HepG2 (cell line): ENCODE results near the gene TPD52L2. TPM values are rescaled to one million over a fixed set of nuclear protein-coding genes. Genes with fewer than 3 reads are reported as not detected.
A peak's percentile ranks its signal among the peaks of the same experiment; 100 is the strongest.

ENCODE experiments used
- CHD2 ChIP-seq: IDR thresholded peaks from 2 replicates; pipeline ENCODE4 v1.6.1; 2011; ENCODE audit warnings: low read depth, low read length, improper control_type of control experiment
- ELF3 ChIP-seq: IDR thresholded peaks from 2 replicates; pipeline ENCODE4 v1.6.1; 2016; ENCODE audit warnings: missing genetic modification reagents, missing compliant biosample characterization
- GABPA ChIP-seq, 2 experiments: IDR thresholded peaks; 2 replicates each; pipeline ENCODE4 v1.6.1; 2011 to 2016; ENCODE audit warnings: low read depth in 2 of 2, low read length in 1 of 2, missing biosample characterization in 1 of 2, missing genetic modification characterization in 1 of 2
- GTF2F1 ChIP-seq: fragments of 150-350 bp; IDR thresholded peaks from 2 replicates; pipeline ENCODE4 v1.6.1; 2014; ENCODE audit warnings: low read length
- HIVEP1 ChIP-seq: sonication (generic); formaldehyde crosslinking; IDR thresholded peaks from 2 replicates; pipeline ENCODE4 v1.4.0; 2020; ENCODE audit warnings: mild to moderate bottlenecking, missing genetic modification reagents
- PAXIP1 ChIP-seq: sonication (generic); formaldehyde crosslinking; conservative IDR thresholded peaks from 2 replicates; pipeline ENCODE4 v1.4.0; 2020; ENCODE audit warnings: mild to moderate bottlenecking, missing genetic modification reagents, moderate library complexity
- RBAK ChIP-seq: sonication (generic); formaldehyde crosslinking; IDR thresholded peaks from 2 replicates; pipeline ENCODE4 v1.5.1; 2020; ENCODE audit warnings: mild to moderate bottlenecking, missing genetic modification reagents
- SALL2 ChIP-seq: sonication (generic); formaldehyde crosslinking; IDR thresholded peaks from 2 replicates; pipeline ENCODE4 v1.8.1; 2023; ENCODE audit warnings: mild to moderate bottlenecking, missing genetic modification reagents, inconsistent platforms
- SKI ChIP-seq: fragments of 450-650 bp; IDR thresholded peaks from one replicate; pipeline ENCODE4 v1.6.1; 2018; ENCODE audit warnings: mild to moderate bottlenecking; ENCODE audit not compliant: partially characterized antibody
- SP140L ChIP-seq: sonication (generic); formaldehyde crosslinking; IDR thresholded peaks from 2 replicates; pipeline ENCODE4 v1.4.0; 2020; ENCODE audit warnings: missing genetic modification reagents, borderline replicate concordance
- TBX3 ChIP-seq: fragments of 450-650 bp; IDR thresholded peaks from 2 replicates; pipeline ENCODE4 v1.6.1; 2017; ENCODE audit warnings: antibody characterized with exemption, mild to moderate bottlenecking, inconsistent platforms, borderline replicate concordance
- ZSCAN30 ChIP-seq: sonication (generic); formaldehyde crosslinking; IDR thresholded peaks from 2 replicates; pipeline ENCODE4 v1.5.0; 2020; ENCODE audit warnings: mild to moderate bottlenecking, missing genetic modification reagents
- polyA plus RNA-seq, 8 experiments: library from polyadenylated mRNA; depleted of rRNA in 3 of 8; stranded (reverse) in 7 of 8; unstranded in 1 of 8; fragments of >200 nt; fragmentation: Illumina TruSeq in 4 of 8; extraction: Trizol in 4 of 8; gene quantifications; 2 replicates each; pipeline versions ENCODE4 v1.2.1 to v1.2.3, GENCODE V29; 2011 to 2016; ENCODE audit warnings: low read depth in 4 of 8, missing spikeins in 1 of 8, mixed read lengths in 1 of 8; ENCODE audit not compliant: insufficient read depth in 1 of 8
- total RNA-seq, 5 experiments: library from RNA; depleted of rRNA; stranded (reverse); fragments of >200 nt; fragmentation: Illumina TruSeq; extraction: Trizol; gene quantifications; 2 replicates each; pipeline ENCODE4 v1.2.3, GENCODE V29; 2016; ENCODE audit warnings: low read depth in 1 of 5
- TF ChIP-seq, protein P1 (sequence below): sonication (generic); formaldehyde crosslinking; IDR thresholded peaks from 2 replicates; pipeline ENCODE4 v1.5.1; 2020; ENCODE audit warnings: missing genetic modification reagents, mild to moderate bottlenecking, borderline replicate concordance
- TF ChIP-seq, protein P2 (sequence below): fragments of 450-650 bp; IDR thresholded peaks from 2 replicates; pipeline ENCODE4 v1.6.1; 2016

The TPD52L2 gene
- total and polyA plus RNA-seq, 2 of the 13 experiments (the other 11 are each of a cell fraction or from before 2014, with no cell fraction given) = 156 to 184 TPM

GRCh38 chr20:63863798-63864544, 1.1 kb upstream of the TPD52L2 start (continued):
- no peak; the same call in 1 of the 2 replicates for TF ChIP-seq TBX3
- no peak for TF ChIP-seq SP140L (CRISPR knock-in tag)
- TF ChIP-seq, protein P1, sequence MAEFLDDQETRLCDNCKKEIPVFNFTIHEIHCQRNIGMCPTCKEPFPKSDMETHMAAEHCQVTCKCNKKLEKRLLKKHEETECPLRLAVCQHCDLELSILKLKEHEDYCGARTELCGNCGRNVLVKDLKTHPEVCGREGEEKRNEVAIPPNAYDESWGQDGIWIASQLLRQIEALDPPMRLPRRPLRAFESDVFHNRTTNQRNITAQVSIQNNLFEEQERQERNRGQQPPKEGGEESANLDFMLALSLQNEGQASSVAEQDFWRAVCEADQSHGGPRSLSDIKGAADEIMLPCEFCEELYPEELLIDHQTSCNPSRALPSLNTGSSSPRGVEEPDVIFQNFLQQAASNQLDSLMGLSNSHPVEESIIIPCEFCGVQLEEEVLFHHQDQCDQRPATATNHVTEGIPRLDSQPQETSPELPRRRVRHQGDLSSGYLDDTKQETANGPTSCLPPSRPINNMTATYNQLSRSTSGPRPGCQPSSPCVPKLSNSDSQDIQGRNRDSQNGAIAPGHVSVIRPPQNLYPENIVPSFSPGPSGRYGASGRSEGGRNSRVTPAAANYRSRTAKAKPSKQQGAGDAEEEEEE = peak; percentile 94
- no peak for TF ChIP-seq CHD2
- no peak for TF ChIP-seq GABPA (IDR thresholded peaks at IDR 0.05; ENCODE audit: low read depth, low read length)
- TF ChIP-seq GABPA (CRISPR knock-in tag; IDR thresholded peaks at IDR 0.05; ENCODE audit: low read depth) = peak; percentile 87
- no peak; the same call in 1 of the 2 replicates for TF ChIP-seq PAXIP1
- TF ChIP-seq, protein P2, sequence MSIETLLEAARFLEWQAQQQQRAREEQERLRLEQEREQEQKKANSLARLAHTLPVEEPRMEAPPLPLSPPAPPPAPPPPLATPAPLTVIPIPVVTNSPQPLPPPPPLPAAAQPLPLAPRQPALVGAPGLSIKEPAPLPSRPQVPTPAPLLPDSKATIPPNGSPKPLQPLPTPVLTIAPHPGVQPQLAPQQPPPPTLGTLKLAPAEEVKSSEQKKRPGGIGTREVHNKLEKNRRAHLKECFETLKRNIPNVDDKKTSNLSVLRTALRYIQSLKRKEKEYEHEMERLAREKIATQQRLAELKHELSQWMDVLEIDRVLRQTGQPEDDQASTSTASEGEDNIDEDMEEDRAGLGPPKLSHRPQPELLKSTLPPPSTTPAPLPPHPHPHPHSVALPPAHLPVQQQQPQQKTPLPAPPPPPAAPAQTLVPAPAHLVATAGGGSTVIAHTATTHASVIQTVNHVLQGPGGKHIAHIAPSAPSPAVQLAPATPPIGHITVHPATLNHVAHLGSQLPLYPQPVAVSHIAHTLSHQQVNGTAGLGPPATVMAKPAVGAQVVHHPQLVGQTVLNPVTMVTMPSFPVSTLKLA = peak; percentile 60; the same call in 1 of the 2 replicates
- TF ChIP-seq SKI = peak; percentile 68
- peak; percentile 66; the same call in 1 of the 2 replicates for TF ChIP-seq RBAK (CRISPR knock-in tag)
- TF ChIP-seq ZSCAN30 (CRISPR knock-in tag) = peak; percentile 96; the same call in 1 of the 2 replicates
- TF ChIP-seq SALL2 (CRISPR knock-in tag) = no peak; the same call in 1 of the 2 replicates
- TF ChIP-seq ELF3 (CRISPR knock-in tag) = peak; percentile 99
- peak; percentile 35; the same call in 1 of the 2 replicates for TF ChIP-seq HIVEP1 (CRISPR knock-in tag)
- no peak for TF ChIP-seq GTF2F1
